ENCODE data around the gene ZNF8. TPM values are rescaled to one million over a fixed set of nuclear protein-coding genes. Genes with fewer than 3 reads are reported as not detected.
"Not testable (repeated sequence)": the region's sequence is repeated elsewhere in the genome, so short reads cannot be mapped to it uniquely, and the experiment has no call there.

The ZNF8 gene
- total RNA-seq, 4 donors from 2014 or later = 5.6 to 11.6 (median 9.5) TPM

DNA sequence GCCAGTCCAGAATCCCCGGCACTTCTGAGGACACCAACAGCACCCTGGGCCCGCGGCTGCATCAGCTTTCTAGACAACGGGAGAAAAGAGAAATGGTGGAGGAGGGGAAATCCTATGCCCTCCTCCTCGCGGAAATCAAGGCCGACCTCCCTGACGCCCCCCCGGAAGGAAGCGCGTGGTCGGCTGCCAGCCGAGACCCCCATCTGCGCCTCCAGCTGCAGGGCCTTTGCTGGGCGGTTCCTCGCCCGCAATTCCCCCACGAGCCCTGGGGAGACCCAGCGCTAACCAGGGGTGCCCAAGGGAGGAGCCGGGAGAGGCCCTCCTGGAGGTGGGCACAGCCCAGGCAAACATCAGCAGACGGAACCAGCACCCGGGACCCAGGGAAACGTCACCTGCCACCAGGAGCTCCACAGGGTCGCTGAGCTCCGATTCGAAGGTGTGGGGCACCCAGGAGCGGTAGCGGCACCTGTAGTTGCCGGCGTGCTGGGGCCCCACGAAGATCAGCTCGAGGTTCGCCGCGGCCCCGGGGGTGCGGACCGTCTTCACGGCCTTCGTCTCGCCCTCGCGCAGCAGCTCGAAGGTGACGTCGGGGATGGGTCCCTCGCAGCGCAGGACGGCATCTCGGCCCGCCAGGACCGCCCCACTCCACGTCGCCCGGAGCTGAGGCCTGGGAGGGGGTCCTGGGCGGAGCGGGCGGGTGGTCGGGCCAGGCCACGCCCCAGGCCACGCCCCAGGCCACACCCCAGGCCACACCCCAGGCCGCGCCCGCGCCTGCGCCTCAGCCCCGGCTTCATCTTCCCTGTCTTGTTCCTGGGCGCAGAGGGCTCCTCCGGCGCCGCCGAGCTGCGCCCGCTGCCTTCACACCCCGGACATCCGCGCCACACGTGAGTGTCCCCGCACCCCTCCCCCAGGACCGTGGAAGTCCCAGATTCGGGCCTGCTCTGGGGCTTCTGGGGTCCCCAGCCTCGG, 68.5 kb downstream of the ZNF8 start:
- Histone ChIP-seq H3K4me1 (peaks cover 0 to 29% (median 2%) of the 10 kb centered on the region in 3 donors), H3K27ac (peak overlapping the region in 3 of 4 donors; percentile 71 to 81 (median 78)), H3K9me3 (no peaks in the 10 kb centered on the region), H3K36me3 (peaks cover 0 to 16% of the 10 kb centered on the region in 2 donors), H3K4me3 (peak overlapping the region; percentile 22 to 61), H3K27me3 (peaks cover 72% of the 10 kb centered on the region)
- 0% methylated on average over 1 of the region's 82 CpGs; no CpG with 5 or more reads in 1 of the 2 donors for WGBS, 2 donors (ENCODE audit: low coverage in 1 of 2)
- peak; percentile 87 for ATAC-seq
- no peak for TF ChIP-seq POLR2AphosphoS5 (IDR thresholded peaks at IDR 0.05)
- no peak for TF ChIP-seq EP300 (IDR thresholded peaks at IDR 0.05)
- TF ChIP-seq, protein P1, sequence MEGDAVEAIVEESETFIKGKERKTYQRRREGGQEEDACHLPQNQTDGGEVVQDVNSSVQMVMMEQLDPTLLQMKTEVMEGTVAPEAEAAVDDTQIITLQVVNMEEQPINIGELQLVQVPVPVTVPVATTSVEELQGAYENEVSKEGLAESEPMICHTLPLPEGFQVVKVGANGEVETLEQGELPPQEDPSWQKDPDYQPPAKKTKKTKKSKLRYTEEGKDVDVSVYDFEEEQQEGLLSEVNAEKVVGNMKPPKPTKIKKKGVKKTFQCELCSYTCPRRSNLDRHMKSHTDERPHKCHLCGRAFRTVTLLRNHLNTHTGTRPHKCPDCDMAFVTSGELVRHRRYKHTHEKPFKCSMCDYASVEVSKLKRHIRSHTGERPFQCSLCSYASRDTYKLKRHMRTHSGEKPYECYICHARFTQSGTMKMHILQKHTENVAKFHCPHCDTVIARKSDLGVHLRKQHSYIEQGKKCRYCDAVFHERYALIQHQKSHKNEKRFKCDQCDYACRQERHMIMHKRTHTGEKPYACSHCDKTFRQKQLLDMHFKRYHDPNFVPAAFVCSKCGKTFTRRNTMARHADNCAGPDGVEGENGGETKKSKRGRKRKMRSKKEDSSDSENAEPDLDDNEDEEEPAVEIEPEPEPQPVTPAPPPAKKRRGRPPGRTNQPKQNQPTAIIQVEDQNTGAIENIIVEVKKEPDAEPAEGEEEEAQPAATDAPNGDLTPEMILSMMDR (IDR thresholded peaks at IDR 0.05) = no peak
- peak in 1 of 2 donors; percentile 25 for TF ChIP-seq POLR2A (IDR thresholded peaks at IDR 0.05)

DNA sequence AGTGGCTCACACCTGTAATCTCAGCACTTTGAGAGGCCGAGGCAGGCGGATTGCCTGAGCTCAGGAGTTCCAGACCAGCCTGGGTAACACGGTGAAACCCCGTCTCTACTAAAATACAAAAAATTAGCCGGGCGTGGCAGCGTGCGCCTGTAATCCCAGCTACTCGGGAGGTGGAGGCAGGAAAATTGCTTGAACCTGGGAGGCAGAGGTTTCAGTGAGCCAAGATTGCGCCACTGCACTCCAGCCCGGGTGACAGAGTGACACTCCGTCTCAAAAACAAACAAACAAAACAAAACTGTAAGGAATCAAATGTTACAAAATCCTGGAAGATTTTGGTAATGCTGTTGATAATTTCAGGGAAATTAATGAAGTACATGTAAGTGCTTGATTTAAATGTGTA, 69.3 kb downstream of the ZNF8 start:
- Histone ChIP-seq H3K27ac (peak overlapping the region in 2 of 4 donors; percentile 71 to 81), H3K27me3 (peaks cover 80% of the 10 kb centered on the region), H3K4me1 (peaks cover 0 to 29% (median 2%) of the 10 kb centered on the region in 3 donors), H3K4me3 (peak overlapping the region in 1 of 2 donors; percentile 61), H3K36me3 (peaks cover 0 to 16% of the 10 kb centered on the region in 2 donors)
- 22 to 23% methylated on average over 8 to 11 of the region's 12 CpGs for WGBS, 2 donors (ENCODE audit: low coverage in 1 of 2)
- not testable (repeated sequence) for H3K9me3 ChIP-seq, ATAC-seq

DNA sequence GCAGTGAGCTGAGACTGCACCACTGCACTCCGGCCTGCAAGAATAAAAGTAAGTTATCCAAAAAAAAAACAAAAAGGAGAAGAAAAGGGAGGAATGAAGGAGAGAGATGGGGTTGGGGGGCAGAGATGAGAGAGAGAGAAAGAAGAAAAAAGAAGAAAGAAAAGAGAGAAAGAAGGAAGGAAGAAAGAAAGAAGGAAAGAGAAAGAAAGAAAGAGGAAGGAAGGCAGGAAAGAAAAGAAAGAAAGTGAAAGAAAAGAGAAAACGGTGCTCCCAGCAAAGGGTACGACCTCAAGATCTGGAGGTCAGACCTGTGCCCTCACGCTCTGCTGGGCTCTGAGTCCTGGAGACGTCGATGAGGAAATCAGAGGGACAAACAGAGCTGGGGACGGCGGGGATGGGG, 70.8 kb downstream of the ZNF8 start:
- Histone ChIP-seq H3K4me1 (peaks cover 0 to 29% (median 2%) of the 10 kb centered on the region in 3 donors), H3K4me3 (no peak overlapping the region), H3K36me3 (peaks cover 0 to 16% of the 10 kb centered on the region in 2 donors), H3K9me3 (no peaks in the 10 kb centered on the region), H3K27ac (no peak overlapping the region), H3K27me3 (peaks cover 95% of the 10 kb centered on the region)
- WGBS, 2 donors (ENCODE audit: low coverage in 1 of 2) = 38 to 46% methylated on average over 4 to 7 of the region's 8 CpGs
- ATAC-seq = no peak
- TF ChIP-seq, protein P1 (IDR thresholded peaks at IDR 0.05) = no peak
- no peak for TF ChIP-seq POLR2A (IDR thresholded peaks at IDR 0.05)
- TF ChIP-seq EP300 (IDR thresholded peaks at IDR 0.05) = no peak
- TF ChIP-seq POLR2AphosphoS5 (IDR thresholded peaks at IDR 0.05) = no peak

DNA sequence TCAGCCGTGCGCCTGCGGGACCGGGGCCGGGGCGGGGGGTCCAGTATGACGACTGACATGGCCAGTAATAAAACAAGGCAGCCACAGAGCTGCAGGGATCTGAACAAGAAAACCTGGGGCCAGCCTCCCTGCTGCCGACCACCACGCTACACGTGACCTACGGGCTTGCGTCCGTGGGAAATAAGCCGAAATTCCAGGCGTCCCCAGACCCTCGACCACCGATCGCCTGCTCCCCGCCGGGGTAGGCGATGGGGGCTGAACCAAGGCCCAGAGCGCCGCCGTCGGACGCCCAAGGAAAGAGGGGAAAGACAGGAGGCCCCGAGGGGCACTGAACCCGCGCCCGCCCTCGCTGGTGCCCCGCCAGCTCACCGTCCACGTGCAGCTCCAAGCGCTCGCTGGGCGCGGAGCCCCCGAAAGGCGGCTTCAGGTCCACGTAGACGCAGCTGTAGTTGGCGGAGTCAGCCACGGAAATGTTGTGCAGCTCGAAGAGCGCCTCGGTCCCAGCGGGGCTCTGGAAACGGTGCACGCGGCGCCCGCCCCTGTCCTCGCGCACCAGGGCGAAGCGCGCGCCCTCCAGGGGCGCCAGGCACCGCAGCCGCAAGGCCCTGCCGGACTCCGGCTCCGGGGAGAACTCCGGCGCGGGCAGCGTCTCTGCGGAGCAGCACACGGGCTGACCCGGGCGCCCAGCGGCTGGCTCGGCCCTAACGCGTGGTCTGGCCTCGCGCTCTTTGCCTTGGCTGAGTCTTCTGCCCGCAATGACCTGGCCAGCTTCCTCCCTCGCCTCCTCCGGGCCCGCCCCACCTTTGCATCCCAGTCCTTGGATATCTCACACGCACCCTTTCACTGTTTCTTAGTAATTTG, 71.5 kb downstream of the ZNF8 start:
- peaks cover 98% of the 10 kb centered on the region for H3K27me3 ChIP-seq

DNA sequence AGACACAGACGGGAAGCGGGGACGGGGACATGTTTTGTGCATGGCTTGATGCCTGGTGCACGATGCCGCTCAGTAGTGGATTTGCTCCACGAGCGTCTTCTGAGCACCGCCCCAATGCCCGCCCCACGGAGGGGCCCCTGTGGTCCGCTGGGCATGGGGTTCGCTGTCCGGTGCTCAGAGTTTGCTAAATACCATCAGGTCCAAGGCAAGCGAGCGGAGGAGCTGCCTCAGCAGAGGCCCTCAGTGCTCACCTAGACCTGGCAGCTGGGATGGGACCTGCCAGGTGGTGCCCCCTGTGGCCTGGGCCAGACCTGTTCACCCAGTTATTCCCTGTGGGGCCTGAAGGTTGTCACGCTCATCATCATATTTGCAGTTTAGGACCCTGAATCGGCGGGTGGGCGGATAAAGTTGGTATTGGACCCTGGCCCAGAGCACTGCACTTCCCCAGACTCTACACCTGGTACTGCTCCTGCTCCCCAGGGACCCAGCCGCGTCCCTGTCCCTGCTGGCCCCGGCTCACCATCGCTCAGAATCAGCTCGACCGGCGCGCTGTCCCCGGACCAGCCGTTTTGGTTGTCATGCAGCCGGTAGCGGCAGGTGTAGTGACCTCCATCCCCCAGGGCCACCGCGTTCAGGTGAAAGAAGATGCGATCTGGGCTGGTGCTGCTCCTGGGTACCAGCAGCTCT, 72.3 kb downstream of the ZNF8 start:
- TF ChIP-seq POLR2A (IDR thresholded peaks at IDR 0.05) (no peak), EP300 (IDR thresholded peaks at IDR 0.05) (no peak), POLR2AphosphoS5 (IDR thresholded peaks at IDR 0.05) (no peak)
- TF ChIP-seq, protein P1 (IDR thresholded peaks at IDR 0.05) = no peak
- no peak for ATAC-seq
- no peak overlapping the region for H3K4me3 ChIP-seq
- peaks cover 0 to 16% of the 10 kb centered on the region in 2 donors for H3K36me3 ChIP-seq
- H3K27me3 ChIP-seq = peaks cover 98% of the 10 kb centered on the region
- WGBS, 2 donors (ENCODE audit: low coverage in 1 of 2) = 77% methylated on average over 3 of the region's 34 CpGs; no CpG with 5 or more reads in 1 of the 2 donors
- peaks cover 0 to 35% (median 2%) of the 10 kb centered on the region in 3 donors for H3K4me1 ChIP-seq
- no peak overlapping the region for H3K27ac ChIP-seq
- peaks cover 0 to 4% (median 0%) of the 10 kb centered on the region in 3 donors for H3K9me3 ChIP-seq

More for the DNA sequence above, 71.5 kb downstream of the ZNF8 start:
- Histone ChIP-seq H3K4me3 (peak overlapping the region in 1 of 2 donors; percentile 30), H3K27ac (no peak overlapping the region), H3K36me3 (peaks cover 0 to 16% of the 10 kb centered on the region in 2 donors), H3K9me3 (no peaks in the 10 kb centered on the region), H3K4me1 (peaks cover 0 to 29% (median 2%) of the 10 kb centered on the region in 3 donors)
- 2 to 30% methylated on average over 2 to 21 of the region's 84 CpGs for WGBS, 2 donors (ENCODE audit: low coverage in 1 of 2)
- TF ChIP-seq POLR2A (IDR thresholded peaks at IDR 0.05) = no peak
- no peak for ATAC-seq

Measured in gastroesophageal sphincter (tissue), 4 donors.